ENCODE data around the gene TANC1.

The TANC1 gene

DNA sequence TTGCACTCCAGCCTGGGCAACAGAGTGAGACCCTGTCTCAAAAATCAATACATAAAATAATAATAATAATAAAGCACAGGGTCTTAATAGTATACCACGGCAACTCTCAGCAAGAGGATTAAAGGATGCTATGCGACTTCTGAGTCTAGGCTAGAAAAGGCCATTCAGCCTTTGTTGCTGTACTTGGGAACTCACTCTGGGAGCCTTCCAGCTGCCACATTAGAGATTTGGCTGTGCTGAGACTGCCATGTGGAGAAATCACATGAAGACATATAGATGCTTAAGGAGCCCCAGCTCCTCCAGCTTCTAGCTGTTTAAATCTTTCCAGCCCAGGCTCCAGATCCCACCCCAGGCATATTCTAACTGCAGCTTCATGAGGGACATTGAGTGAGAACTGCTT, 8.2 kb upstream of the TANC1 start:
- DNase-seq (ENCODE audit: low read depth in 3 of 3, low spot score in 1 of 3) = no peak

DNA sequence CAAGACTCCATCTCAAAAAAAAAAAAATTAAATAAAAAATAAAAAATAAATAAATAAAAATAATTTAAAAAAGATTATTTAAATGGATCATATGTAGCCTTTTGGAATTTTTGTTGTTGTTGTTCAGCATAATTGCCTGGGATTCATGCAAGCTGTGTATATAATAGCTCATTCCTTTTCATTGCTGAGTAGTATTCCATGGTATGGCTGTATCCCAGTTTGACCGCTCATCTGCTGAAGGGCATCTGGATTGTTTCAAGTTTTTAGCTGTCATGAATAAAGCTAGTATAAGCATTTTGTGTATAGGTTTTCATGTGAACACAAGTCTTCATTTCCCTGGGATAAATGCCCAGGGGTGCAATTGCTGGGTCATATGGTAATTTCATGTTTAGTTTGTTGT, 6.4 kb upstream of the TANC1 start:
- no peak for DNase-seq (ENCODE audit: low read depth in 3 of 3, low spot score in 1 of 3)

GRCh38 chr2:158963071-158963470, 5.4 kb upstream of the TANC1 start:
- DNase-seq (ENCODE audit: low read depth in 3 of 3, low spot score in 1 of 3) = no peak

DNA sequence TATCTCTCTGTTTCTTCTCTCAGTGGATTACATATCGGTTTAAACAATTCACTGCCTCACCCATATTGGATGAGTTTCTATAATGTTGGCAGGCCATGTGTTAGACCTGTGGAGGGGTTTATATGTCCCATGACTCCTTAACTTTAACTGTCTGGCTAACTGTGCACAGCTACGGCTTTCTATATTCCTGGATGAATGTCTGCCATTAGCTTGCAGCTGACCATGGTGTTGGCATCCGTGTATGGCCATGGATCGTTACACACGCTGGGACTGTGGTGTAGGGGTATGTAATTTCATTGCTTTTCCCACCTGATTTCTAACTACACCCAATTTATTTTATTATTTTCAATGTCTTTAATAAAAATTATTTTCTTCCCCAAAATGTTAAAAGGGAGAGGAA, 3.3 kb upstream of the TANC1 start:
- DNase-seq (ENCODE audit: low read depth in 3 of 3, low spot score in 1 of 3) = no peak

DNA sequence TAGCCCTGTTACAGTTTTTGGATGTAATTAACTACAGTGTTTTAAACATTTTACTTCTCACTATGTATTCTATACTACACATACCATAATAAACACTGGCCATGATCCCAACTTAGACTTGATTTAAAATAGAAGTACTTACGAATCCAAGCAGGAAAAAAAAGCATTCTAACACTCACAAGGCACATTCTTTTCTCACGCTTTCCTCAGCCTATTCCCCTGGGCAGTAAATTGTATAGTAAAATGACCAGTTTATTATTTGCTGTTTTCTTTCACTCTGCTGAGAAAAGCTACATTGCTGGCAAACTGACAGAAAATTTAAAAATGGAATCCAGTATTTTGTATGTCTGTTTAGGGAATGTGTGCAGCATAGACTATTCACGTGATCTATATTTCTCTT, 2.8 kb upstream of the TANC1 start:
- DNase-seq (ENCODE audit: low read depth in 3 of 3, low spot score in 1 of 3) = no peak

GRCh38 chr2:158966312-158966711, 2.1 kb upstream of the TANC1 start:
- DNase-seq (ENCODE audit: low read depth in 3 of 3, low spot score in 1 of 3) = no peak

- DNase-seq (ENCODE audit: low read depth in 3 of 3, low spot score in 1 of 3) = no peak
Measured at GRCh38 chr2:158967114-158967730, 1.2 kb upstream of the TANC1 start.

DNA sequence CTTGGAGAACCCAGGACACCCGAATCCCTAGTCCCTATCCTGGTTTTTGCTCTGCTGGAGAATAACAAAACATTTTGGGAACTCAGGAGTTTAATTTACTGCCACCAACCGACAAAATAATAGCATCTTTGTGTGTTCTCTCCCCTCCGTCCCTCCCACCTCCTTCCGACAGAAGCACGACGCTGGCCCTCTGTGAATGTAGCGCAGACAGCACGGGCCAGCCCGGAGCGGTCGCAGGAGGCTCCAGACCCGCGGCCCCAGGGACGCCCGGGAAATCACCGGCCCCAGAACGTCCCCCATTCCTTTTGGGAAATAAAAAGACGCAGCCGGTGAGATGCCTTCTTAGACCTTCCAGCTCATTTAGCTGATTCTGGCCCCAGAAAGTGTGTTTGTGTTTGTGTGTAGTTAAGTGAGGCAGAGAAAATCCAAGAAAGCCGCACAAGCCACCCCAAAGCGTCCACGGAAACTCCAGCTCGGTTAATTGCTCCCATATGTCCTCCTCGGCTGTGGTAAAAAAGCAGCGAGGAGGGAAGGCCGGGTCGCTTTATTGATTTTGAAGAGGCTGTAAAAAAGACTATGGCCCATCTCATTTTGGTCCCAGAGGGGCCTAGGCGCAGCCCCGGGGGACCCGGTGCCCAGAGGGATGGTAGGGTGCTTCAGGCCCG, 577 bp upstream of the TANC1 start:
- no peak for DNase-seq (ENCODE audit: low read depth in 3 of 3, low spot score in 1 of 3)

DNA sequence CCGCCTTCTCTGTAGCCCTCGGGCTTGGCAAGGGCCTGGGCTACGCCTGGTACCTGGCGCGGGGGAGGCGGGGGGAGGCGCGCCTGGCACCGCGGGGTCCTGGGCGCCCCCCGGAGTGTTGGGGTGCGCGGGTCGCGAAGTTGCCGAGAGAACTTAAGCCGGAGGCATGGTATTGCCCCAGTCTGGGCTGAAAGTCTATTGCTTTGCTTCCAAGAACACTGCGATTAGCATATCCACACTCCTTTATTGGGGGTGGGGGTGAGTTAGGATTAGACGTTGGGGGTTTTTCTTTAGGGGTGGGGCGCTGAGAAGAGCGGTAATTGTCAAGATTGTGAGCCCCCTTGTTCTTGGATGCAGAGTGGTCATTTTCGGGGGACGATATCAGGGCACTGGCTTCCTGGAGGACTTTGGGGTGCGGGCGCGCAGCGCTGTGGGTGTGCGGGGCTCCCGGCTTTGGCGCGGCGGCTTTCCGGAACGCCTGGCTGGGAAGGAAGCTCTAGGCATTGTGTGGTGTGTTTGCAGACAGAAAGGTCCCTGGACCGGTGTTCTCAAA, 798 bp downstream of the TANC1 start:
- no peak for DNase-seq (ENCODE audit: low read depth in 3 of 3, low spot score in 1 of 3)

- DNase-seq (ENCODE audit: low read depth in 3 of 3, low spot score in 1 of 3) = no peak
Measured at GRCh38 chr2:158969715-158970240, 1.3 kb downstream of the TANC1 start.

DNA sequence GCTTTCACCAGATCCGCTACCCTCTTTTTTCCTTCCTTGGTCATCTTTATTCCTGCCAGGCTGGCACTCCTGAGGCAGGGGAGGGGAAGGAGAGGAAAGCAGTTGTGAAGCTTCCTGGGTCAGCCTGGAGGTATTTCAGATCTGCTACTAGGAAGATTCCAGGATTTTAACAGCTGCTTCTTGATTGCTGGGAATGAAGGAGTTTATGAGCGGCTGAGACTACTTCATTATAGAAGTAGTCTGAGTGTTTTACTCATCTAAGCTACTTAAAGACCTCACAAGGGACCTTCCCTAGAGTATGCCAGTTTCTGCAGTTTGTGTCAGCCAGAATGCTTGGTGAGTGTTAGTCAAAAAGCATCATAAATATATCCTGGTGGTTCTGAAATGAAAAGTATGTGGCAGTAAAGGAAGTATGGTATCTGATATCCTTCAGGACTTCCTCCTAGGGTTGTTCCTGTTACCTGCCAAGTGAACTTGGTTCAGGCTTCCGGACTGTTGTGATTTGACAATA, 1.9 kb downstream of the TANC1 start:
- no peak for DNase-seq (ENCODE audit: low read depth in 3 of 3, low spot score in 1 of 3)

DNA sequence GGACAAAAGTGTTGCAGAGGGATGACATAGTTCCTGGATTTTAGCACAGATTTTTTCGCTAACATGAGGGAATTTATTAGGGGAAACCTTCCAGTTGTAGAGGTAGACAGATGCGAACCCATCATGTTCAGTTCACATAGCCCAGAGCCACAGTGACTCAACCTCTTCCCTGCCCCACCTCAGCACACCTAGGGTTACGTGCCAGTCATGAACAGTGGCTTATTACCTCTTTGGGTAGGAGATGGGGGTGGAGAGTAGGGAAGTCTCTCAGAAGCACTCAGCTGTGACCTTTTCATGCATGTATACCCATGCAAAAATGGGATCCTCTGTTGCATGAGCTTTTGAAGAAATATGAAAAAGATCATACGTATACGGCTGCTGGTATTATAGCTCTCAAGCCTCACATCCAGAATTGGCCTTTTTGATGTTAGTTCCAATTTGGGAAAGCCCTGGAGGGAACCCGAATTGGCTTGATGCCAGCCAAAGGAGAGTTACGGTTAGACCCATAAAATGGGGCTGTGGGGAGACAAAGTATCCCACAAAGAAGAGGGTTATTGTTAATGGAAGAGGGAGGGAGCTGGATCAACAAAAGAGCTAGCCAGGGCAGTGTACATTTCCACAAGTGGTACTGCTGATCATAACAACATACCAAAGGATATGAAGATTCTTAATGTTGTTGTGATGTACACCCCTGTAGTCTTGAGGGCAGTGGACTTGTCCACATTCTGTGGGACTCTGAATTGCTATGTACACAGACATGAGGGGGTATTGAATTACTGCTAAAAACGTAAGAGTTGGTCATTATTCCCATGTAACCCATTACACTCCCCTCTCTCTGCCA, 4.9 kb downstream of the TANC1 start:
- DNase-seq (ENCODE audit: low read depth in 3 of 3, low spot score in 1 of 3) = no peak

GRCh38 chr2:158975271-158975921, 7.0 kb downstream of the TANC1 start:
- DNase-seq (ENCODE audit: low read depth in 3 of 3, low spot score in 1 of 3) = no peak

- DNase-seq (ENCODE audit: low read depth in 3 of 3, low spot score in 1 of 3) = no peak
Measured at GRCh38 chr2:158979772-158980171, 11.3 kb downstream of the TANC1 start.

DNA sequence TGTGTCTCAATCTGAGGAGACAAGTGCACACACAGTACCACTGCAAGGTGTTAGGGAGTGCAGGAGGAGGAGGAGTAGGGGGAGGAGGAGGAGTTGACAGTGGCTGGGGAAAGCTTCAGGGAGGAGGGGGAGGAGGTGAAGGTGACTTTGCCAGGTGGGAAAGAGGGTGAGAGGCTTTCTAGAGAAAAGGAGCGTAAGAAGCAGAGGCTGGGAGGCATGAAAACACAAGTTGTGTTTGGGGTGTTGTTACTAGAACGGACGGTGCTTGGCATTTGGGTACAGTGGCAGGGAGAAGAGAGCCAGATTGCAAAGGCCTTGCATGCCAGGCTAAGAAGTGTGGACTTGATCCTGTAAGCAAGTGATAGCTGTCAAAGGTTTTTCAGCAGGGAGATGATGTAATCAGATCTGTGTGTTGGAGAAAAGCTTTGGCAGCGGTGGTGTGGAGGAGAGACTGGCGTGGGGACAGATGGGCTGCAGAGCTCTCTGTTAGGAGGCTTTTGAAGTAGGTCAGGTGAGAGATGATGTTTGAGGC, 16.2 kb downstream of the TANC1 start:
- no peak for DNase-seq (ENCODE audit: low read depth in 3 of 3, low spot score in 1 of 3)

DNA sequence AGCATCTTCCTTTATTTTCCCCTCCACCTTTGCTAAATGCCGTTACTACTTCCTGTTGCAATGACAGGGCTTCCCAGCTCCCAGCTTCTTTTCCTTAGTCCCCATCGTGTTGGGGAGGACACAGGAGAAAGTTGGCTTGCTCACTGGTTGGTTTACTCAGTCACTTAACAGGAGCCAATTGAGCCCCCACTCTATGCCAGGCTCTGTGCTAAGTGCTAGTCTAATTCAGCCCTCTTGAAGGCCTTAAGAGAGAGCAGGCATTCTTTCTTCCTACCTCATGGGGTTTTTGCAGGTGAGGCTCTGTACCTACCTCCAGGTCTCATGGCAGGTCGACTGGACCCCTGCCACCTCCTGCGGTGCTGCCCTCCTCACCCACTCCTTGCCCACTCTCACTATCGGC, 20.1 kb downstream of the TANC1 start:
- DNase-seq (ENCODE audit: low read depth in 3 of 3, low spot score in 1 of 3) = no peak

DNA sequence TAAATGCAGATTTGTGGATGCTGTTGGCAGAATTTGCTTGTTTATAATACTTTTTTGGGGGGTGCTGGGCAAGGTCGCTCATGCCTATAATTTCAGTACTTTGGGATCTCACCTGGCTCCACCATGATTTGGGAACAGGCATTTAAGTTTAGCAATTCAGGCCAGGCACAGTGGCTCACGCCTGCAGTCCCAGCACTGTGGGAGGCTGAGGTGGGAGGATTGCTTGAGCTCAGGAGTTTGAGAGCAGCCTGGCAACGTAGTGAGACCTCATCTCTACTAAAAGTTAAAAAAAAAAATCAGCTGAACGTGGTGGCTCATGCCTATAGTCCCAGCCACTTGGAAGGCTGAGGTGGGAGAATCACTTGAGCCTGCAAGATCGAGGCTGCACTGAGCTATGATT, 20.7 kb downstream of the TANC1 start:
- no peak for DNase-seq (ENCODE audit: low read depth in 3 of 3, low spot score in 1 of 3)

DNA sequence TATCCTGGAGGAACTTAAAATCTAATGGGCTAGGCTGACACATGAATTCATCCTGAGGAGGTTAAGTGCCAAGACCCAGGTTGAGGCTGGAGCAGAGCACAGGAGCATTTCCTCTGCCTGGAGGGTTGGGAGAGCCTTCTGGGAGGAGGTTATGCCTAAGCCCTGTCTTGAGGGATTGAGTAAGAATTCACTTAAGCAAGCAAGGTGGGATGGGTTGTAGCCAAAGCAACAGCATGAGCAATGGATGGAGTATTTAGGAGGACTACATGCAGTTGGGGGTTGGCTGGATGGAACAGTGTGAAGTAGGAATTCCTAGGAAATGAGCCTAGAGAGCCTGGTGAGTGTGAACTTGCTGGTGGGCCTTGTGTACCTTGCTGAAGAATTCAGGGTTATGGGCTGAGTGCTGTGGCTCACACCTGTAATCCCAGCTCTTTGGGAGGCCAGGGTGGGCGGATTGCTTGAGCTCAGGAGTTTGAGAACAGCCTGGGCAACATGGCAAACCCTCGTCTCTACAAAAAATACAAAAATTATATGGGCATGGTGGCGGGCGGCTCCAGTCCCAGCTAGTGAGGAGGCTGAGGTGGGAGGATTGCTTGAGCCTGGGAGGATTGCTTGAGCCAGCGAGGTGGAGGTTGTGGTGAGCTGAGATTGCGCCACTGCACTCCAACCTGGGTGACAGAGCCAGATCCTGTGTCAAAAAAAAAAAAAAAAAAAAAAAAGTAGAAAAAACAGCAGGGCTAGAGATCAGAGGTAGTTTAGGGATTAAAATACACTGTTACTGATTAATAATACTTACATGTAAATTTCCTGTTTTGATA, 22.2 kb downstream of the TANC1 start:
- DNase-seq (ENCODE audit: low read depth in 3 of 3, low spot score in 1 of 3) = no peak

DNA sequence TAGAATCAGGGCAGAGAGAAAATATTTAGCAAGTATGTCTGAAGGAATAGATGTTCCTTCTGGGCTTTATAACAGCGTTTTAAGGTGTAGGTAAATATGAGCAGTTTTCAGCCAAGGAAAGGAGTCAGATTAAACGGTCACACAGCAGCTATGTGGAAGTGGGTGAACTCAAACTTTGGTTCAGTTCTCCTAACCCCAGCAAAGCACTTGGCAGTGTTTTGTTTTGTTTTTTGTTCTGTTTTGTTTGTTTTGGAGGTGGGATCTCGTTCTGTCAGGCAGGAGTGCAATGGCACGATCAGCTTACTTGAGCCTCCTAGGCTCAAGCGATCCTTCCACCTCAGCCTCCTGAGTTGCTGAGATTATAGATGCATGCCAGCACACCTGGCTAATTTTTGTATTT, 24.6 kb downstream of the TANC1 start:
- no peak for DNase-seq (ENCODE audit: low read depth in 3 of 3, low spot score in 1 of 3)
